HT1080 (cell line): ENCODE data around the gene FTCD. TPM values are rescaled to one million over a fixed set of nuclear protein-coding genes. Genes with fewer than 3 reads are reported as not detected.
"Not testable (repeated sequence)": the region's sequence is repeated elsewhere in the genome, so short reads cannot be mapped to it uniquely, and the experiment has no call there.

Experiments
- DNase-seq: peaks from one replicate; pipeline ENCODE4 v3.0.0-alpha.2; 2015; ENCODE audit warnings: low read depth
- total RNA-seq: library from RNA; depleted of rRNA; stranded (reverse); fragments of >200 nt; shearing (Covaris generic); gene quantifications from 2 replicates; pipeline ENCODE4 v1.2.3, GENCODE V29; 2014

The FTCD gene
- total RNA-seq, 1 experiment from 2014 or later = 0.69 TPM

GRCh38 chr21:46171996-46172862 is 16.9 kb upstream of the FTCD start:
- DNase-seq = no peak

GRCh38 chr21:46171585-46171984 is 16.2 kb upstream of the FTCD start:
- DNase-seq = no peak

- DNase-seq = not testable (repeated sequence)
Observed at GRCh38 chr21:46170436-46171193, 15.2 kb upstream of the FTCD start.

- DNase-seq = no peak
Observed at GRCh38 chr21:46168659-46169386, 13.4 kb upstream of the FTCD start.

- DNase-seq = no peak
Observed at GRCh38 chr21:46168238-46168637, 12.9 kb upstream of the FTCD start.

- no peak for DNase-seq
Observed at GRCh38 chr21:46165098-46165497, 9.7 kb upstream of the FTCD start.

- DNase-seq = no peak
Observed at GRCh38 chr21:46163380-46163779, 8.0 kb upstream of the FTCD start.

- no peak for DNase-seq
Observed at GRCh38 chr21:46161633-46162592, 6.5 kb upstream of the FTCD start.

- no peak for DNase-seq
Observed at GRCh38 chr21:46160907-46161632, 5.7 kb upstream of the FTCD start.

- DNase-seq = no peak
Observed at GRCh38 chr21:46160657-46160906, 5.2 kb upstream of the FTCD start.

GRCh38 chr21:46159841-46160656 is 4.7 kb upstream of the FTCD start:
- no peak for DNase-seq

- no peak for DNase-seq
Observed at GRCh38 chr21:46159390-46159789, 4.0 kb upstream of the FTCD start.

GRCh38 chr21:46158666-46159300 is 3.4 kb upstream of the FTCD start:
- DNase-seq = no peak

GRCh38 chr21:46157987-46158451 is 2.6 kb upstream of the FTCD start:
- no peak for DNase-seq

GRCh38 chr21:46157396-46157986 is 2.1 kb upstream of the FTCD start:
- DNase-seq = no peak

GRCh38 chr21:46156678-46157077 is 1.3 kb upstream of the FTCD start:
- DNase-seq = no peak

GRCh38 chr21:46156378-46156645 is 933 bp upstream of the FTCD start:
- no peak for DNase-seq

GRCh38 chr21:46154955-46155513 is 345 bp downstream of the FTCD start:
- DNase-seq = no peak
